ENCODE results near the gene IRS2. TPM values are rescaled to one million over a fixed set of nuclear protein-coding genes. Genes with fewer than 3 reads are reported as not detected.

IRS2 gene
- total and polyA plus RNA-seq, 2 experiments from 2014 or later, result 3.6 to 14.5 TPM

DNA sequence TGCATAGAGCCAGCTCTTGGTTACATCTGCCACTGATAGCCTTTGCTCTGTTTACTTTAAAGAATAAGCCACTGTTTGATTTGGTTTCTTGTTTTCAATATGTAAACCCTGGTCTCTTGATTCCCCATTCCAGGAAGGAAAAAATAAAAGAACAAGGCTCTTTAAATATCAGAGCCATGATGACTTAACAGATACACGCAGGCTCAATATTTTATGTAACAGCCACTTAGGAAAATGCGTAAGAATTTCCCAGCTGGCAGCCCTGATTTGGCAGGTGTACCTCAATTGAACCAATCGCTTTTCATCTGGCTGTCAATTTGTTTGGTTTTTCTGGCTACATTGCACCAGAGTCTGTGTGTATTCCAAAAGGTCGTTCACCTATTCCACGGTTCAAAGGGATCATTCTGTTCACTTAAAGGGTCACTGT, 65.6 kb downstream of the IRS2 start:
- TF ChIP-seq ZNF331 (CRISPR knock-in tag; IDR thresholded peaks at IDR 0.05; ENCODE audit: low read depth), result no peak
- TF ChIP-seq, protein P1, sequence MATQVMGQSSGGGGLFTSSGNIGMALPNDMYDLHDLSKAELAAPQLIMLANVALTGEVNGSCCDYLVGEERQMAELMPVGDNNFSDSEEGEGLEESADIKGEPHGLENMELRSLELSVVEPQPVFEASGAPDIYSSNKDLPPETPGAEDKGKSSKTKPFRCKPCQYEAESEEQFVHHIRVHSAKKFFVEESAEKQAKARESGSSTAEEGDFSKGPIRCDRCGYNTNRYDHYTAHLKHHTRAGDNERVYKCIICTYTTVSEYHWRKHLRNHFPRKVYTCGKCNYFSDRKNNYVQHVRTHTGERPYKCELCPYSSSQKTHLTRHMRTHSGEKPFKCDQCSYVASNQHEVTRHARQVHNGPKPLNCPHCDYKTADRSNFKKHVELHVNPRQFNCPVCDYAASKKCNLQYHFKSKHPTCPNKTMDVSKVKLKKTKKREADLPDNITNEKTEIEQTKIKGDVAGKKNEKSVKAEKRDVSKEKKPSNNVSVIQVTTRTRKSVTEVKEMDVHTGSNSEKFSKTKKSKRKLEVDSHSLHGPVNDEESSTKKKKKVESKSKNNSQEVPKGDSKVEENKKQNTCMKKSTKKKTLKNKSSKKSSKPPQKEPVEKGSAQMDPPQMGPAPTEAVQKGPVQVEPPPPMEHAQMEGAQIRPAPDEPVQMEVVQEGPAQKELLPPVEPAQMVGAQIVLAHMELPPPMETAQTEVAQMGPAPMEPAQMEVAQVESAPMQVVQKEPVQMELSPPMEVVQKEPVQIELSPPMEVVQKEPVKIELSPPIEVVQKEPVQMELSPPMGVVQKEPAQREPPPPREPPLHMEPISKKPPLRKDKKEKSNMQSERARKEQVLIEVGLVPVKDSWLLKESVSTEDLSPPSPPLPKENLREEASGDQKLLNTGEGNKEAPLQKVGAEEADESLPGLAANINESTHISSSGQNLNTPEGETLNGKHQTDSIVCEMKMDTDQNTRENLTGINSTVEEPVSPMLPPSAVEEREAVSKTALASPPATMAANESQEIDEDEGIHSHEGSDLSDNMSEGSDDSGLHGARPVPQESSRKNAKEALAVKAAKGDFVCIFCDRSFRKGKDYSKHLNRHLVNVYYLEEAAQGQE (IDR thresholded peaks at IDR 0.05; ENCODE audit: unreplicated experiment), result no peak
- TF ChIP-seq, protein P2, sequence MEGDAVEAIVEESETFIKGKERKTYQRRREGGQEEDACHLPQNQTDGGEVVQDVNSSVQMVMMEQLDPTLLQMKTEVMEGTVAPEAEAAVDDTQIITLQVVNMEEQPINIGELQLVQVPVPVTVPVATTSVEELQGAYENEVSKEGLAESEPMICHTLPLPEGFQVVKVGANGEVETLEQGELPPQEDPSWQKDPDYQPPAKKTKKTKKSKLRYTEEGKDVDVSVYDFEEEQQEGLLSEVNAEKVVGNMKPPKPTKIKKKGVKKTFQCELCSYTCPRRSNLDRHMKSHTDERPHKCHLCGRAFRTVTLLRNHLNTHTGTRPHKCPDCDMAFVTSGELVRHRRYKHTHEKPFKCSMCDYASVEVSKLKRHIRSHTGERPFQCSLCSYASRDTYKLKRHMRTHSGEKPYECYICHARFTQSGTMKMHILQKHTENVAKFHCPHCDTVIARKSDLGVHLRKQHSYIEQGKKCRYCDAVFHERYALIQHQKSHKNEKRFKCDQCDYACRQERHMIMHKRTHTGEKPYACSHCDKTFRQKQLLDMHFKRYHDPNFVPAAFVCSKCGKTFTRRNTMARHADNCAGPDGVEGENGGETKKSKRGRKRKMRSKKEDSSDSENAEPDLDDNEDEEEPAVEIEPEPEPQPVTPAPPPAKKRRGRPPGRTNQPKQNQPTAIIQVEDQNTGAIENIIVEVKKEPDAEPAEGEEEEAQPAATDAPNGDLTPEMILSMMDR (conservative IDR thresholded peaks at IDR 0.05; ENCODE audit: low read depth in 2 of 2), result no peak
- no peak for TF ChIP-seq CREB1 (CRISPR knock-in tag; IDR thresholded peaks at IDR 0.05; ENCODE audit: low read depth)
- no peak for TF ChIP-seq STAT1 (IDR thresholded peaks at IDR 0.05; ENCODE audit: unreplicated experiment)
- no peak for TF ChIP-seq EZH2 (IDR thresholded peaks at IDR 0.05; ENCODE audit: low read depth, unreplicated experiment)
- TF ChIP-seq, protein P3, sequence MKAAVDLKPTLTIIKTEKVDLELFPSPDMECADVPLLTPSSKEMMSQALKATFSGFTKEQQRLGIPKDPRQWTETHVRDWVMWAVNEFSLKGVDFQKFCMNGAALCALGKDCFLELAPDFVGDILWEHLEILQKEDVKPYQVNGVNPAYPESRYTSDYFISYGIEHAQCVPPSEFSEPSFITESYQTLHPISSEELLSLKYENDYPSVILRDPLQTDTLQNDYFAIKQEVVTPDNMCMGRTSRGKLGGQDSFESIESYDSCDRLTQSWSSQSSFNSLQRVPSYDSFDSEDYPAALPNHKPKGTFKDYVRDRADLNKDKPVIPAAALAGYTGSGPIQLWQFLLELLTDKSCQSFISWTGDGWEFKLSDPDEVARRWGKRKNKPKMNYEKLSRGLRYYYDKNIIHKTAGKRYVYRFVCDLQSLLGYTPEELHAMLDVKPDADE (IDR thresholded peaks at IDR 0.05), result no peak
- no peak for TF ChIP-seq POLR2AphosphoS5 (IDR thresholded peaks at IDR 0.05; ENCODE audit: low read depth)
- TF ChIP-seq JUNB (IDR thresholded peaks at IDR 0.05; ENCODE audit: unreplicated experiment), result no peak
- TF ChIP-seq, protein P4, sequence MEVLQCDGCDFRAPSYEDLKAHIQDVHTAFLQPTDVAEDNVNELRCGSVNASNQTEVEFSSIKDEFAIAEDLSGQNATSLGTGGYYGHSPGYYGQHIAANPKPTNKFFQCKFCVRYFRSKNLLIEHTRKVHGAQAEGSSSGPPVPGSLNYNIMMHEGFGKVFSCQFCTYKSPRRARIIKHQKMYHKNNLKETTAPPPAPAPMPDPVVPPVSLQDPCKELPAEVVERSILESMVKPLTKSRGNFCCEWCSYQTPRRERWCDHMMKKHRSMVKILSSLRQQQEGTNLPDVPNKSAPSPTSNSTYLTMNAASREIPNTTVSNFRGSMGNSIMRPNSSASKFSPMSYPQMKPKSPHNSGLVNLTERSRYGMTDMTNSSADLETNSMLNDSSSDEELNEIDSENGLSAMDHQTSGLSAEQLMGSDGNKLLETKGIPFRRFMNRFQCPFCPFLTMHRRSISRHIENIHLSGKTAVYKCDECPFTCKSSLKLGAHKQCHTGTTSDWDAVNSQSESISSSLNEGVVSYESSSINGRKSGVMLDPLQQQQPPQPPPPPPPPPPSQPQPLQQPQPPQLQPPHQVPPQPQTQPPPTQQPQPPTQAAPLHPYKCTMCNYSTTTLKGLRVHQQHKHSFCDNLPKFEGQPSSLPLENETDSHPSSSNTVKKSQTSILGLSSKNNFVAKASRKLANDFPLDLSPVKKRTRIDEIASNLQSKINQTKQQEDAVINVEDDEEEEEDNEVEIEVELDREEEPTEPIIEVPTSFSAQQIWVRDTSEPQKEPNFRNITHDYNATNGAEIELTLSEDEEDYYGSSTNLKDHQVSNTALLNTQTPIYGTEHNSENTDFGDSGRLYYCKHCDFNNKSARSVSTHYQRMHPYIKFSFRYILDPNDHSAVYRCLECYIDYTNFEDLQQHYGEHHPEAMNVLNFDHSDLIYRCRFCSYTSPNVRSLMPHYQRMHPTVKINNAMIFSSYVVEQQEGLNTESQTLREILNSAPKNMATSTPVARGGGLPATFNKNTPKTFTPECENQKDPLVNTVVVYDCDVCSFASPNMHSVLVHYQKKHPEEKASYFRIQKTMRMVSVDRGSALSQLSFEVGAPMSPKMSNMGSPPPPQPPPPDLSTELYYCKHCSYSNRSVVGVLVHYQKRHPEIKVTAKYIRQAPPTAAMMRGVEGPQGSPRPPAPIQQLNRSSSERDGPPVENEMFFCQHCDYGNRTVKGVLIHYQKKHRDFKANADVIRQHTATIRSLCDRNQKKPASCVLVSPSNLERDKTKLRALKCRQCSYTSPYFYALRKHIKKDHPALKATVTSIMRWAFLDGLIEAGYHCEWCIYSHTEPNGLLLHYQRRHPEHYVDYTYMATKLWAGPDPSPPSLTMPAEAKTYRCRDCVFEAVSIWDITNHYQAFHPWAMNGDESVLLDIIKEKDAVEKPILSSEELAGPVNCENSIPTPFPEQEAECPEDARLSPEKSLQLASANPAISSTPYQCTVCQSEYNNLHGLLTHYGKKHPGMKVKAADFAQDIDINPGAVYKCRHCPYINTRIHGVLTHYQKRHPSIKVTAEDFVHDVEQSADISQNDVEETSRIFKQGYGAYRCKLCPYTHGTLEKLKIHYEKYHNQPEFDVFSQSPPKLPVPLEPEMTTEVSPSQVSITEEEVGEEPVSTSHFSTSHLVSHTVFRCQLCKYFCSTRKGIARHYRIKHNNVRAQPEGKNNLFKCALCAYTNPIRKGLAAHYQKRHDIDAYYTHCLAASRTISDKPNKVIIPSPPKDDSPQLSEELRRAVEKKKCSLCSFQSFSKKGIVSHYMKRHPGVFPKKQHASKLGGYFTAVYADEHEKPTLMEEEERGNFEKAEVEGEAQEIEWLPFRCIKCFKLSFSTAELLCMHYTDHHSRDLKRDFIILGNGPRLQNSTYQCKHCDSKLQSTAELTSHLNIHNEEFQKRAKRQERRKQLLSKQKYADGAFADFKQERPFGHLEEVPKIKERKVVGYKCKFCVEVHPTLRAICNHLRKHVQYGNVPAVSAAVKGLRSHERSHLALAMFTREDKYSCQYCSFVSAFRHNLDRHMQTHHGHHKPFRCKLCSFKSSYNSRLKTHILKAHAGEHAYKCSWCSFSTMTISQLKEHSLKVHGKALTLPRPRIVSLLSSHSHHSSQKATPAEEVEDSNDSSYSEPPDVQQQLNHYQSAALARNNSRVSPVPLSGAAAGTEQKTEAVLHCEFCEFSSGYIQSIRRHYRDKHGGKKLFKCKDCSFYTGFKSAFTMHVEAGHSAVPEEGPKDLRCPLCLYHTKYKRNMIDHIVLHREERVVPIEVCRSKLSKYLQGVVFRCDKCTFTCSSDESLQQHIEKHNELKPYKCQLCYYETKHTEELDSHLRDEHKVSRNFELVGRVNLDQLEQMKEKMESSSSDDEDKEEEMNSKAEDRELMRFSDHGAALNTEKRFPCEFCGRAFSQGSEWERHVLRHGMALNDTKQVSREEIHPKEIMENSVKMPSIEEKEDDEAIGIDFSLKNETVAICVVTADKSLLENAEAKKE (CRISPR knock-in tag; IDR thresholded peaks at IDR 0.05), result no peak
- TF ChIP-seq NANOG (IDR thresholded peaks at IDR 0.05; ENCODE audit: borderline replicate concordance), result no peak
- TF ChIP-seq ZNF114 (CRISPR knock-in tag; IDR thresholded peaks at IDR 0.05), result no peak
- no peak for TF ChIP-seq EZH2phosphoT487 (IDR thresholded peaks at IDR 0.05; ENCODE audit: unreplicated experiment)
- H3K4me2 ChIP-seq, result no peak overlapping the region
- H3K4me1 ChIP-seq (ENCODE audit: insufficient read depth), result no peaks in the 10 kb centered on the region; the same call in 1 of the 2 replicates
- H3K79me2 ChIP-seq (replicated peaks; ENCODE audit: insufficient read depth), result no peaks in the 10 kb centered on the region
- H3F3A ChIP-seq (replicated peaks; ENCODE audit: low read depth), result no peaks in the 10 kb centered on the region
- no peaks in the 10 kb centered on the region for H4K20me1 ChIP-seq (replicated peaks; ENCODE audit: insufficient read depth)
- H3K27ac ChIP-seq (ENCODE audit: low read depth), result no peak overlapping the region
- Mint-ChIP-seq H3K27ac (no peak overlapping the region), H3K4me3 (no peak overlapping the region), H3K4me1 (peaks cover 15% of the 10 kb centered on the region), H3K27me3 (ENCODE audit: insufficient read depth, low read depth, poor library complexity) (no peaks in the 10 kb centered on the region), H3K9me3 (no peaks in the 10 kb centered on the region), H3K36me3 (ENCODE audit: low read depth) (no peaks in the 10 kb centered on the region)
- no peak overlapping the region for H2AFZ ChIP-seq
- ATAC-seq (no peak), DNase-seq (ENCODE audit: low spot score) (no peak)
- no peaks in the 10 kb centered on the region for H3K36me3 ChIP-seq (ENCODE audit: insufficient read depth)
- H3K27me3 ChIP-seq (ENCODE audit: insufficient read depth), result no peaks in the 10 kb centered on the region
- H3K4me3 ChIP-seq, result no peak overlapping the region
- no peaks in the 10 kb centered on the region for H3K9me2 ChIP-seq (ENCODE audit: insufficient read depth)

Data from GM23338 (cell line).